GM21737 (cell line): ENCODE data around the gene RNASE8.

ENCODE experiments used
- ATAC-seq: cut with Tn5 transposase; IDR thresholded peaks from one replicate; pipeline ENCODE4 v1.9.1; 2021; ENCODE audit warnings: mild to moderate bottlenecking, moderate library complexity; ENCODE audit not compliant: unreplicated experiment

RNASE8 gene

GRCh38 chr14:21103411-21103709, 45.7 kb downstream of the RNASE8 start:
- ATAC-seq, result no peak

GRCh38 chr14:21103710-21104447, 46.3 kb downstream of the RNASE8 start:
- peak; percentile 89 for ATAC-seq

GRCh38 chr14:21104448-21105060, 46.9 kb downstream of the RNASE8 start:
- peak; percentile 44 for ATAC-seq

- no peak for ATAC-seq
Observed at GRCh38 chr14:21105095-21105494, 47.5 kb downstream of the RNASE8 start.

- ATAC-seq, result no peak
Observed at GRCh38 chr14:21106176-21106497, 48.5 kb downstream of the RNASE8 start.

- no peak for ATAC-seq
Observed at GRCh38 chr14:21106498-21107282, 49.1 kb downstream of the RNASE8 start.

- no peak for ATAC-seq
Observed at GRCh38 chr14:21107283-21107800, 49.7 kb downstream of the RNASE8 start.
